A673 (cell line): ENCODE data around the gene IGSF21. TPM values are rescaled to one million over a fixed set of nuclear protein-coding genes. Genes with fewer than 3 reads are reported as not detected.

Source experiments
- BruUV-seq: library from RNA; stranded (reverse); fragments of 400-500 nt; replicated peaks from 2 replicates; lab custom pipeline; 2021; lab: Mats Ljungman, UMichigan
- CTCF ChIA-PET: fragments of 300-600 bp; sonication (Branson Sonifier 250); formaldehyde crosslinking; loops from one replicate; lab custom pipeline; 2022; ENCODE audit warnings: antibody characterized with exemption; lab: Charles Lee
- POLR2A ChIA-PET: fragments of 300-600 bp; sonication (Branson Sonifier 250); formaldehyde crosslinking; loops from one replicate; lab custom pipeline; 2022; ENCODE audit warnings: antibody characterized with exemption; ENCODE audit not compliant: low non-redundant PET; lab: Charles Lee
- DNase-seq: peaks from one replicate; pipeline ENCODE4 v3.0.0-alpha.2; 2015; ENCODE audit warnings: low spot score
- H3K27ac ChIP-seq: fragments of 200-600 bp; sonication (generic); 2 replicates; pipeline ENCODE4 v1.5.1; 2016; ENCODE audit warnings: mixed run types, low read depth, mild to moderate bottlenecking, mixed read lengths, antibody characterized with exemption, low read length; ENCODE audit not compliant: poor library complexity, severe bottlenecking
- H3K27me3 ChIP-seq: fragments of 200-600 bp; sonication (generic); replicated peaks from 2 replicates; pipeline ENCODE4 v1.6.1; 2017; ENCODE audit warnings: mixed run types, low read depth, mild to moderate bottlenecking, mixed read lengths, antibody characterized with exemption, low read length; ENCODE audit not compliant: insufficient read depth, poor library complexity
- H3K36me3 ChIP-seq: fragments of 200-600 bp; sonication (generic); 2 replicates; pipeline ENCODE4 v1.6.1; 2016; ENCODE audit warnings: mixed run types, mild to moderate bottlenecking, mixed read lengths, antibody characterized with exemption, low read length; ENCODE audit not compliant: insufficient read depth, poor library complexity, severe bottlenecking
- H3K4me1 ChIP-seq: fragments of 200-600 bp; sonication (generic); 2 replicates; pipeline ENCODE4 v1.6.1; 2017; ENCODE audit warnings: mixed run types, mild to moderate bottlenecking, mixed read lengths, antibody characterized with exemption, low read length; ENCODE audit not compliant: insufficient read depth, poor library complexity, severe bottlenecking
- H3K4me3 ChIP-seq: fragments of 200-600 bp; sonication (generic); 2 replicates; pipeline ENCODE4 v1.5.1; 2016; ENCODE audit warnings: low read depth, mixed run types, mild to moderate bottlenecking, mixed read lengths, low read length; ENCODE audit not compliant: poor library complexity, severe bottlenecking
- H3K9me3 ChIP-seq: fragments of 200-600 bp; sonication (generic); 2 replicates; pipeline ENCODE4 v1.6.1; 2016; ENCODE audit warnings: mixed run types, low read depth, mild to moderate bottlenecking, mixed read lengths, antibody characterized with exemption, low read length; ENCODE audit not compliant: poor library complexity, severe bottlenecking
- CTCF ChIP-seq: fragments of 300-800, 200-600 bp; sonication (generic); conservative IDR thresholded peaks from 2 replicates; pipeline ENCODE4 v1.5.1; 2017; ENCODE audit warnings: low read depth, mild to moderate bottlenecking, antibody characterized with exemption, low read length, moderate library complexity, mixed read lengths
- EZH2 ChIP-seq: fragments of 200-600 bp; sonication (generic); IDR thresholded peaks from 2 replicates; pipeline ENCODE4 v1.6.1; 2017; ENCODE audit warnings: borderline replicate concordance, low read depth, mild to moderate bottlenecking, mixed read lengths, antibody characterized with exemption, low read length; ENCODE audit not compliant: poor library complexity, severe bottlenecking
- intact Hi-C: fragments of 100-400 bp; cut with micrococcal nuclease; formaldehyde crosslinking; loops from one replicate; pipeline ENCODE4 v1.10.0; 2022; ENCODE audit not compliant: unreplicated experiment
- total RNA-seq: library from RNA; stranded (reverse); gene quantifications from 2 replicates; pipeline ENCODE4 v1.2.3, GENCODE V29; 2021

Gene IGSF21
- total RNA-seq, 1 experiment from 2014 or later = 3.2 TPM

DNA sequence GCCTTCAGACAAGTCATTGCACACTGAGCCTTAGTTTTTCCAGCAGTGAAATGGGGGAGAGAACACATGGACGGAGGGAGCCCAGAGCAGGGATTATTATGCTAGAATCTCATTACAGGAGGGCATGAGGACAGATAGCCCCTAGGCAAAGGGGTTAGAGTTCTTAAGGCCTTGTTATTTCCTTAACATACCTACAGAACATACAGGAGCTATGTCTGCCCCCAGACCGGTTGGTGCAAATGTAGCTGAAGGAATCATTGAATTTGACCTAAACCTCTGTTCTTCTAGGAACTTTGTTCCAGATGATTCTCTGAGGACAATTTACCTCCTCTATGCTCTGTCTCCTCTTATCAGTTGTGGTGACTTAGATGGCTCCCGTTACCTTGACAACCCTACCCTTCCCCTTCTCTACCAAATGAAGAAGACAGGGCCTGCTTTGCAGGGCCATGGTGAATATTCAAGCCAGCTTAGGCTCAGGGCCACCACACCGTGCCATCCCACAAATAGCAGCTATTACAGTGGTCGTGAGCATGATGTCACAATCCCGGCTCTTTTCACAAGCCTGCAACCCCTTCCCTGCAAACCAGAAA is 156.9 kb downstream of the IGSF21 start:
- intact Hi-C loops = no loop called here
- H3K27me3 ChIP-seq = no peaks in the 10 kb centered on the region
- H3K9me3 ChIP-seq = no peaks in the 10 kb centered on the region
- H3K27ac ChIP-seq = no peak overlapping the region
- TF ChIP-seq EZH2 (no peak), CTCF (no peak)
- no peaks in the 10 kb centered on the region for H3K4me1 ChIP-seq
- ChIA-PET CTCF (no interaction called here), POLR2A (no interaction called here)
- no peak for DNase-seq
- H3K4me3 ChIP-seq = no peak overlapping the region
- BruUV-seq = no TSS peak
- no peaks in the 10 kb centered on the region for H3K36me3 ChIP-seq

- Histone ChIP-seq H3K4me1 (no peaks in the 10 kb centered on the region), H3K9me3 (no peaks in the 10 kb centered on the region), H3K27me3 (no peaks in the 10 kb centered on the region), H3K27ac (no peak overlapping the region), H3K36me3 (no peaks in the 10 kb centered on the region), H3K4me3 (no peak overlapping the region)
- TF ChIP-seq CTCF (no peak), EZH2 (no peak)
- no TSS peak for BruUV-seq
- no peak for DNase-seq
- intact Hi-C loops = no loop called here
- POLR2A ChIA-PET = no interaction called here
- CTCF ChIA-PET = no interaction called here
These were observed 158.0 kb downstream of the IGSF21 start for GRCh38 chr1:18265641-18266040.

DNA sequence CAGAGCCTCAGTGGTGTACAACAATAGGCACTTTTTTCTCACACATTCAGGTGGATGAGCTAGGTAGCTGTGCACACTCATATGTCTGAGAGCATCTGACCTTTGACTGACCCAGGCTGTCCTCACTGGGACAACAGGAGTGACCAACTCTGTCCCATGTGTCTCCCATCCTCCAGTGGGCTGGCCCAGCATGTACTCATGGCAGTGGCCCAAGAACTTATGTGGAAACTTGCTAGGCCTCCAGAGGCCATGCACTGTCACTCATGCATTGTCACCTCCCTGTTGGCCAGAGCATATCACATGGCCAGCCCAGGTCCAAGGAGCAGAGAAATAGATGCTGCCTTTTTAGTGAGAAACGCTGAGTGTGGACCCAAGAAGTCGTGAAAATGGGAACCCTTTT is 158.8 kb downstream of the IGSF21 start:
- Histone ChIP-seq H3K9me3 (no peaks in the 10 kb centered on the region), H3K4me3 (no peak overlapping the region), H3K27me3 (no peaks in the 10 kb centered on the region), H3K27ac (no peak overlapping the region), H3K4me1 (no peaks in the 10 kb centered on the region), H3K36me3 (no peaks in the 10 kb centered on the region)
- intact Hi-C loops = no loop called here
- BruUV-seq = no TSS peak
- TF ChIP-seq CTCF (no peak), EZH2 (no peak)
- no peak for DNase-seq
- ChIA-PET POLR2A (no interaction called here), CTCF (no interaction called here)
